HUES6 (cell line): ENCODE results near the gene UBAP1.

Source experiments
- H3K27ac ChIP-seq: 2 replicates; pipeline ENCODE4 v1.7.0; 2013; ENCODE audit warnings: low read depth, mild to moderate bottlenecking, low read length, inconsistent platforms
- H3K27me3 ChIP-seq: 2 replicates; pipeline ENCODE4 v1.6.1; 2013; ENCODE audit warnings: low read length; ENCODE audit not compliant: control insufficient read depth, insufficient read depth
- H3K36me3 ChIP-seq: 2 replicates; pipeline ENCODE4 v1.6.1; 2013; ENCODE audit warnings: low read length; ENCODE audit not compliant: control insufficient read depth, insufficient read depth
- H3K4me1 ChIP-seq: 2 replicates; pipeline ENCODE4 v1.6.1; 2013; ENCODE audit warnings: low read length; ENCODE audit not compliant: control insufficient read depth, insufficient read depth
- H3K4me3 ChIP-seq: 2 replicates; pipeline ENCODE4 v1.5.1; 2013; ENCODE audit warnings: low read depth, low read length
- H3K9ac ChIP-seq: one replicate; pipeline ENCODE4 v1.6.1; 2013; ENCODE audit warnings: mild to moderate bottlenecking, low read length
- H3K9me3 ChIP-seq: 2 replicates; pipeline ENCODE4 v1.6.1; 2013; ENCODE audit warnings: low read depth, low read length; ENCODE audit not compliant: control insufficient read depth, insufficient read depth

UBAP1 gene

GRCh38 chr9:34252016-34252415 lies 73.2 kb downstream of the UBAP1 start:
- Histone ChIP-seq H3K4me3 (no peak overlapping the region), H3K4me1 (no peaks in the 10 kb centered on the region), H3K36me3 (peaks cover 78% of the 10 kb centered on the region), H3K9me3 (no peaks in the 10 kb centered on the region), H3K9ac (no peak overlapping the region), H3K27ac (no peak overlapping the region), H3K27me3 (no peaks in the 10 kb centered on the region)

- Histone ChIP-seq H3K9me3 (no peaks in the 10 kb centered on the region), H3K4me1 (no peaks in the 10 kb centered on the region), H3K36me3 (peaks cover 78% of the 10 kb centered on the region), H3K27me3 (no peaks in the 10 kb centered on the region), H3K27ac (no peak overlapping the region), H3K4me3 (no peak overlapping the region), H3K9ac (no peak overlapping the region)
Measured at GRCh38 chr9:34252670-34253459, 74.0 kb downstream of the UBAP1 start.

- H3K9me3 ChIP-seq: no peaks in the 10 kb centered on the region
- peaks cover 76% of the 10 kb centered on the region for H3K36me3 ChIP-seq
- H3K4me1 ChIP-seq: no peaks in the 10 kb centered on the region
- H3K27me3 ChIP-seq: no peaks in the 10 kb centered on the region
- H3K4me3 ChIP-seq: no peak overlapping the region
- H3K27ac ChIP-seq: no peak overlapping the region
- no peak overlapping the region for H3K9ac ChIP-seq
Measured at GRCh38 chr9:34253460-34253837, 74.6 kb downstream of the UBAP1 start.

GRCh38 chr9:34254141-34254913 lies 75.5 kb downstream of the UBAP1 start:
- H3K4me3 ChIP-seq: no peak overlapping the region
- H3K27ac ChIP-seq: no peak overlapping the region
- H3K9ac ChIP-seq: no peak overlapping the region
- H3K9me3 ChIP-seq: no peaks in the 10 kb centered on the region
- no peaks in the 10 kb centered on the region for H3K4me1 ChIP-seq
- peaks cover 73% of the 10 kb centered on the region for H3K36me3 ChIP-seq
- H3K27me3 ChIP-seq: no peaks in the 10 kb centered on the region

GRCh38 chr9:34254966-34255825 lies 76.4 kb downstream of the UBAP1 start:
- Histone ChIP-seq H3K9me3 (no peaks in the 10 kb centered on the region), H3K4me1 (no peaks in the 10 kb centered on the region), H3K9ac (no peak overlapping the region), H3K27ac (no peak overlapping the region), H3K27me3 (no peaks in the 10 kb centered on the region), H3K4me3 (no peak overlapping the region), H3K36me3 (peaks cover 68% of the 10 kb centered on the region)

GRCh38 chr9:34256104-34256503 lies 77.3 kb downstream of the UBAP1 start:
- Histone ChIP-seq H3K9ac (no peak overlapping the region), H3K4me3 (no peak overlapping the region), H3K27ac (no peak overlapping the region), H3K4me1 (no peaks in the 10 kb centered on the region), H3K9me3 (no peaks in the 10 kb centered on the region), H3K27me3 (no peaks in the 10 kb centered on the region), H3K36me3 (peaks cover 59% of the 10 kb centered on the region)

- Histone ChIP-seq H3K36me3 (peaks cover 50% of the 10 kb centered on the region), H3K27ac (no peak overlapping the region), H3K4me1 (no peaks in the 10 kb centered on the region), H3K9me3 (no peaks in the 10 kb centered on the region), H3K4me3 (no peak overlapping the region), H3K9ac (no peak overlapping the region), H3K27me3 (no peaks in the 10 kb centered on the region)
Measured at GRCh38 chr9:34256987-34257585, 78.2 kb downstream of the UBAP1 start.

- Histone ChIP-seq H3K9me3 (no peaks in the 10 kb centered on the region), H3K9ac (no peak overlapping the region), H3K4me1 (no peaks in the 10 kb centered on the region), H3K27ac (no peak overlapping the region), H3K36me3 (peaks cover 40% of the 10 kb centered on the region), H3K27me3 (no peaks in the 10 kb centered on the region), H3K4me3 (no peak overlapping the region)
Measured at GRCh38 chr9:34259315-34259714, 80.5 kb downstream of the UBAP1 start.

- no peak overlapping the region for H3K9ac ChIP-seq
Measured at GRCh38 chr9:34262971-34263370, 84.1 kb downstream of the UBAP1 start.

GRCh38 chr9:34267660-34268059 lies 88.8 kb downstream of the UBAP1 start:
- Histone ChIP-seq H3K4me3 (no peak overlapping the region), H3K9me3 (no peaks in the 10 kb centered on the region), H3K27me3 (no peaks in the 10 kb centered on the region), H3K27ac (no peak overlapping the region), H3K4me1 (no peaks in the 10 kb centered on the region), H3K36me3 (no peaks in the 10 kb centered on the region; the same call in 1 of the 2 replicates), H3K9ac (no peak overlapping the region)

More at GRCh38 chr9:34262971-34263370, 84.1 kb downstream of the UBAP1 start:
- Histone ChIP-seq H3K27ac (no peak overlapping the region), H3K9me3 (no peaks in the 10 kb centered on the region), H3K4me3 (no peak overlapping the region), H3K4me1 (no peaks in the 10 kb centered on the region), H3K36me3 (peaks cover 10% of the 10 kb centered on the region), H3K27me3 (no peaks in the 10 kb centered on the region)
